Activated CD4-positive, alpha-beta T cell treated with anti-CD3 and anti-CD28 coated beads, Interleukin-2, amount 50 U/mL, for 24 hours (primary cell): ENCODE measurements around the gene PLCH1.

ENCODE experiments used
- DNase-seq, 2 donors: peaks; one replicate each; pipeline ENCODE4 v3.0.0-alpha.2; 2020; ENCODE audit warnings: low read depth in 1 of 2, low spot score in 1 of 2

The PLCH1 gene

DNA sequence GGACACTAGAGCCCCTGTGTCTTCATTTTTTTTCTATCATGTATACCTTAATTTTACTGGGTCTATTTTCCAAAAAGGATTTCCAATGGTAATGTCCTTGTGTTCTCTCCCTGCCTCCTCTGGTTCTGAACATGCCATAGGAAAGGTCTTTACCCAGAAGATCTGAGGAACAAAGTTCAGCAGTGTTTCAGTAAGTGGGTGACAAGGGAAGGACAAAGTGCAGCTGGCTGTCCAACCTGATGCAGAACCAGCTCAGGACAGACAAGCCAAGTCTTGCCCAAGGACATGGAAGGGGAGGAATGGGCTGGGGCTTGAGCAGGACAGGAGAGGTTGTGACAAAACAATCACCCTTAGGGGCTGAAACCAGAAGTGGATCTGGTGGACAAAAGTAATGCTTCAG is 390.2 kb downstream of the PLCH1 start:
- DNase-seq: no peak

DNA sequence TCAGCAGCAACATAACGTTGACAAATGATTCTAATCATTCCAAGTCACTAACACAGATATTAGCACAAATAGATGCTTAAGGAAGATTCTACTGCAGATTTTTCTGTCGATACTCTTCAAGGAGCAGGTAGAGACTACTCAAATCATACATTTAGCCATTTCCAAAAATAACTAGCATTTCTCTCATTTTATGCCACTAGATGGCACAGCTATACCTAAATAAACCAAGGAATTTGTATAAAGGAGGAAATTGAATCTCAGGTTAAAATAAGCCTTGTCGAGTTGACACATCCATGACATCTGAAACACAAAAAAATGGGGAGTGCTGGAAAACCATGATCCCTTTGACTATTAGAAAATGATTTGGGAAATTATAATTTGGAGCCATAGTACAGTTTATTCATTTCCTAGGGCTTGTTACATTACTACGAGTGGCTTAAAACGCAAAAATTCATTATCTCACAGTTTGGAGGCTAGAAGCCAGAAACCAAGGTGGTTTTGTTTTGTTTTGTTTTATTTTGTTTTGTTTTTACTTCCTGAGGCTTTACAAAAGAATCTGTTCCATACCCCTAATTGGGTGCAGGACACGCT is 391.9 kb downstream of the PLCH1 start:
- no peak for DNase-seq

DNA sequence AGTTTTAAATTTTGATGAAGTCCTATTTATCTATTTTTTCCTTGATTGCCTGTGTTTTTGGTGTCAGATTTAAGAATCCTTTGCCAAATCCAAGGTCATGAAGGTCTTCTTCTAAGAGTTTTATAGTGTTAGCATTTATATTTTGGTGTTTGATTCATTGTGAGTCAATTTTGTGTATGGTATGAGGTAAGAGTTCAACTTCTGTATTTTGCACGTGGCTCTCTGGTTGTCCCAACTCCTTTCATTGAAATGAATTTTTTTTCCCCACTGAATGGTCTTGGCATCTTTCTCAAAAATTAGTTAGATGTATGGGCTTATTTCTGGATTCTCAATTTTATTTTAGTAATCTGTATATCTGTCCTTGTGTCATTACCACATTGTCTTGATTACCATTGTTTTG is 394.3 kb downstream of the PLCH1 start:
- no peak for DNase-seq

- DNase-seq: no peak
Observed at GRCh38 chr3:155347901-155348300, 397.0 kb downstream of the PLCH1 start.

DNA sequence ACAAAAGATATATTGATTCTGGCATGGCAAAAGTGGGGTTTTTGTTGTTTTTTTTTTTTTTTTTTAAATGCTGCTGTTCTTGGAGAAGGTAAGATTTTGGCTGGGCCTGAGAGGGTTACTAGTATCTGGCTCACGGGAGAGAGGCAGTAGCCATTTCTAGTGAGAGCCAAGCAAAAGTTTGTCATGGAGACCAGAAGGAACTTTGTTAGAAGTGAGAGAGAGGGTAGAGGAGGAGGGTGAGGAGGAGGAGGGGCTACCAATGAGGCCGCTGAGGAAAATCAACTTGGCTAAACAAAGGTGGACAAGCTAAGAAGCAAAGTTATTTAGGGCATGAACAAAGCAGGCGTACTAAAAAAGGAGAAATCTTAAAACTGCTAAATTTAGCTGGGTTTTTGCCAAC is 402.5 kb downstream of the PLCH1 start:
- no peak for DNase-seq

DNA sequence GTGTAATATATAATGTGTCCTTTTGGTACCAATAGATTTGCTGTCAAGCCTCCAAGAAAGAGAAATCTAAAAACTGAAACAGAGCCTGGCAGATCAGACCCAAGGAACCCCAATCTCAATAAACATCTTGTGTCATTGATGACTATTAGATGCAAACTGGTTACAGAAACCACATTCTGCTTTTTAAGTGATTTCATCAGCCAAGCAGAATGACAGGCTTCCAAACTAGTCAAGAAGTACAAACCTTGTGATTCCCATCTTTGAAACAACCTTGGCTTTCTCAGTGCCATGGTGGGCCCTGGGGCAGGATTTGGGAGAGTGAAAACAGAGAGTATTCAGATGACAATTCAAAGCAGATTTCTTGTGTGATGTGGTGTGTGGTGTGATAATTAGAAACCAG is 405.8 kb downstream of the PLCH1 start:
- DNase-seq: no peak

- no peak for DNase-seq
Observed at GRCh38 chr3:155335724-155336354, 409.0 kb downstream of the PLCH1 start.

GRCh38 chr3:155334914-155335723 is 409.8 kb downstream of the PLCH1 start:
- no peak for DNase-seq

DNA sequence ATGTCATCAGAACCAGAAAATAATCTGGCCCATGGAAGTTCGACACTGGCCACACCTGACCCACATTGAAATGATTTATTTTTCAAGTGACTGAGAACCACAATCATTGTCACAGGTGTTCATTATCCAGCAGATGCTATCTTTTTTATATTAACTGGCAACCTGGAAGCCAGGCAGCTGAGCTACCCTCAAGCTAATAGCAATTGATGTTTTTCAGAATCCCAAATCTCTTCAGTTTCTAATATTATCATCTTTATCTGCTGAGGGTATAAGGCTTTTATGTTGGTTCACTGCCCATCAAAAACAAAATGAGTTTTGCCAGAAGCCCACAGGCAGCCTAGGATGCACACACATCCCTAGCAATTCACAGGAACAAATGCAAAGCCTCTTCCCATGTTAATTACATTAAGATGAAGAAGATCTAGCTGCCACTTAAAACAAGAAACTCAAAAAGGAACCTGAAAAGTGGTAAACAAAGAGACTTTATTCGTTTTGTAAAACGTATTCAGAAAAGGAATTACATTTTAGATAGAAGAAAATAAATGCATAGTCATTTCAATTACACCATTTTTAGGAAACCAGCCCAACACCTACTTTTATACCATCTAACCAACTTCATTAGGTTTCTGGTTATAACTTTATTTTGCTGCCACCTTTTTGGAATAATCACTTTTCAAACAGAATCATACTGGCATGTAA is 410.5 kb downstream of the PLCH1 start:
- no peak for DNase-seq

DNA sequence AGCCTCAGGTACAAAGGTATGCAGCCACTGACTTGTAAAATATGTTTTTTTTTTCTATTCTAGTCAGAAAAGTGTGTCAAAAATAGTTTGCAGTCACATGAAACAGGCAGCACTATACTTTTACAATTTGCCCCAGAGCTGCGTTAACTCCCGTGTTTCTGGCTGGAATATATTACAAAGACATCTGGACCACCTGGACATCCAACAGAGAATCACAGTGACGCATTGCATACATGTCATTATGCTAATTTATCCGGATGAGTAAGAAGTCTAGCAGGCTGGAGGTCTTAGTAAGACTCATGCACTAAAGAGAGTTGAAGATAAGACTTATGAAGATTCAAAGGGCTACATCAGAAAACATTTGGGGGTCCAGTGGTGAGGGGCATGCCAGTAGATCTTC is 412.2 kb downstream of the PLCH1 start:
- no peak for DNase-seq

DNA sequence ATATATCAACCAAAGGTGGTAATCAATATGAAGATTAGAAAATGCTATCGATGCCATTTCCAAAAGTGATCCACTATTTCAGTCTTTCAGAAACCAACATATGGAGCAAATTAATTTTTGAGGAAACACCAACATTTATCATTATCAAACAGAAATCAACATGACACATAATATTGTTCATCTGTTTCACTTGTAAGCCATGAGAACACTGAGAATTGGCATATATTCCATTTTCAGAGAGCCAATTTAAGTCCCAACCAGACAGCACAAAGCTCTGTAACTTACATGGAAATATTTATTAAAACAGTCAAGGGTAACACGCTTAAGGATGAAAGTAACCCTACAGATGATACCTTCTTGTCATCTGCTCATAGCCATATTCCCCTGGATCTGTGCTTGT is 413.8 kb downstream of the PLCH1 start:
- no peak for DNase-seq

- no peak for DNase-seq
Observed at GRCh38 chr3:155330370-155330769, 414.5 kb downstream of the PLCH1 start.

- DNase-seq: no peak
Observed at GRCh38 chr3:155329513-155330048, 415.3 kb downstream of the PLCH1 start.

DNA sequence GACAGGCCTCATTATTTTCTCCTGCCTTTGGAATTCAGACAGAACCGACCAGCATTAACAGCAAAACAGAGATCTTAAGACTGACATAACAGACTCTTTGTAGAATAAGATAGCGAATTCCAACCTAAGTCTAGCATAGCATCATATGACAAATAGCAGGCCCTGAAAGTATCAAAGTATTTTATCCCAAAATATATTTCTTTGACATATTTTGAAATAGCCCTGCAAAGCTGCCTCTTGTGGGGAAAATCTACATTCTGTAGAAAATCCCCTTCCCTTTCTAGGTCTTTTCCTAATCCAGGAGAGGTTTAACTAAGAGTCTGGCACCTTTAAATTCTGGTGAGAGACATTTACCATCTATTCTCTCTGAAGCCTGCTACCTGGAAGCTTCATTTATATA is 417.0 kb downstream of the PLCH1 start:
- DNase-seq: no peak

- no peak for DNase-seq
Observed at GRCh38 chr3:155327430-155327829, 417.4 kb downstream of the PLCH1 start.

- DNase-seq: no peak
Observed at GRCh38 chr3:155326901-155327300, 418.0 kb downstream of the PLCH1 start.

GRCh38 chr3:155326244-155326643 is 418.6 kb downstream of the PLCH1 start:
- no peak for DNase-seq
